ENCODE measurements around the gene SLC22A7. TPM values are rescaled to one million over a fixed set of nuclear protein-coding genes. Genes with fewer than 3 reads are reported as not detected.

Gene SLC22A7
- total and polyA plus RNA-seq, 2 of the 8 experiments (the other 6 are each of a cell fraction or from before 2014, with no cell fraction given), result not detected

GRCh38 chr6:43256670-43257366 is 41.2 kb upstream of the SLC22A7 start:
- no peak overlapping the region for H3K18ac ChIP-seq (ENCODE audit: extremely low read depth, low read length)
- H3K23ac ChIP-seq (ENCODE audit: insufficient read length), result no peak overlapping the region
- FAIRE-seq (no peak), DNase-seq (ENCODE audit: low read depth in 1 of 2, low spot score in 2 of 2) (no peak)
- no peaks in the 10 kb centered on the region for H3K79me1 ChIP-seq (ENCODE audit: low read depth, low read length)
- no peak overlapping the region for H2BK120ac ChIP-seq (replicated peaks; ENCODE audit: low read depth, low read length)
- no peaks in the 10 kb centered on the region for H3K36me3 ChIP-seq (ENCODE audit: control insufficient read depth in 2 of 4, insufficient read depth in 4 of 4, low read length in 3 of 4)
- H3K4me2 ChIP-seq (ENCODE audit: insufficient read depth in 1 of 2, low read depth in 2 of 2, low read length in 2 of 2), result no peak overlapping the region
- no peaks in the 10 kb centered on the region for H3K23me2 ChIP-seq (ENCODE audit: low read depth, low read length)
- CTCF ChIA-PET (ENCODE audit: partially characterized antibody), result interaction anchor here (1.2 to 1.9 kb wide), 4 partner anchors 8 to 236 kb away, joined by 3 to 14 read pairs (median 4); no protein-coding TSS in a partner anchor
- POLR2A ChIA-PET (ENCODE audit: partially characterized antibody), result interaction anchor here (1.0 to 1.2 kb wide), 2 partner anchors 20 to 27 kb away, joined by 3 read pairs; partner anchors contain the start of gene DNPH1
- no peak overlapping the region for H4K8ac ChIP-seq (ENCODE audit: extremely low read depth, insufficient read depth, low read length)
- H3K56ac ChIP-seq (replicated peaks; ENCODE audit: insufficient read length, low read depth, low read length), result no peak overlapping the region
- H4K20me1 ChIP-seq (replicated peaks in 1 of 2; ENCODE audit: control insufficient read depth in 1 of 2, insufficient read depth in 2 of 2, low read length in 2 of 2), result peaks cover 0 to 2% of the 10 kb centered on the region in 2 experiments
- H3K9ac ChIP-seq (replicated peaks in 1 of 4; ENCODE audit: extremely low read depth in 1 of 4, low read depth in 3 of 4, low read length in 3 of 4), result no peak overlapping the region
- no peak overlapping the region for H2BK20ac ChIP-seq (ENCODE audit: low read length)
- H3K79me2 ChIP-seq (ENCODE audit: control insufficient read depth in 1 of 2, insufficient read depth in 2 of 2, low read length in 2 of 2), result no peaks in the 10 kb centered on the region
- H3K27me3 ChIP-seq (replicated peaks in 1 of 4; ENCODE audit: control insufficient read depth in 3 of 4, extremely low read depth in 1 of 4, insufficient read depth in 3 of 4, low read length in 3 of 4), result no peaks in the 10 kb centered on the region; a peak in 1 of 7 replicates
- WGBS, 2 experiments (ENCODE audit: extremely low coverage in 1 of 2, insufficient coverage in 1 of 2, insufficient read length in 1 of 2, insufficient replicate concordance in 2 of 2, low coverage in 1 of 2, low lambda C conversion rate in 2 of 2, missing lambda C conversion rate in 1 of 2), result 95% methylated on average over 9 of the region's 9 CpGs; no CpG with 5 or more reads in 1 of the 2 experiments
- H2BK12ac ChIP-seq (ENCODE audit: low read depth, low read length), result no peak overlapping the region
- H2AK5ac ChIP-seq (ENCODE audit: low read depth, low read length), result no peak overlapping the region
- no peak overlapping the region for H3K14ac ChIP-seq (ENCODE audit: insufficient read length)
- no peak overlapping the region for H3K27ac ChIP-seq (ENCODE audit: low read depth, low read length)
- H2AFZ ChIP-seq (ENCODE audit: low read length), result no peak overlapping the region
- H3K4ac ChIP-seq (replicated peaks; ENCODE audit: insufficient read length, low read depth, low read length), result no peak overlapping the region
- no peak overlapping the region for H4K91ac ChIP-seq (replicated peaks; ENCODE audit: insufficient read length, low read length)
- H4K5ac ChIP-seq (ENCODE audit: insufficient read length, low read depth, low read length), result no peak overlapping the region
- no peak overlapping the region for H2BK15ac ChIP-seq (ENCODE audit: low read length)
- H2BK5ac ChIP-seq (ENCODE audit: low read depth, low read length), result no peak overlapping the region
- no peaks in the 10 kb centered on the region; a peak in 1 of 7 replicates for H3K4me1 ChIP-seq (replicated peaks in 1 of 4; ENCODE audit: control insufficient read depth in 3 of 4, insufficient read depth in 4 of 4, low read length in 3 of 4)
- no peaks in the 10 kb centered on the region for H3K9me3 ChIP-seq (ENCODE audit: insufficient read depth in 2 of 2, low read depth in 1 of 2, low read length in 1 of 2)
- H3K4me3 ChIP-seq (ENCODE audit: extremely low read depth in 1 of 4, insufficient read depth in 2 of 4, low read depth in 3 of 4, low read length in 4 of 4), result no peak overlapping the region
- no peak for TF ChIP-seq HDAC6 (IDR thresholded peaks at IDR 0.05; ENCODE audit: low read depth, low read length)
- no peak for TF ChIP-seq BCL11A (IDR thresholded peaks at IDR 0.05; ENCODE audit: low read depth in 2 of 2, low read length in 2 of 2)
- no peak for TF ChIP-seq RXRA (IDR thresholded peaks at IDR 0.05; ENCODE audit: insufficient read depth, low read depth, low read length)
- no peak for TF ChIP-seq SIN3A (conservative IDR thresholded peaks at IDR 0.05 in 1 of 2, IDR thresholded peaks at IDR 0.05 in 1 of 2; ENCODE audit: low read depth in 1 of 2, low read length in 2 of 2)
- TF ChIP-seq CEBPB (IDR thresholded peaks at IDR 0.05; ENCODE audit: low read depth, low read length), result no peak
- no peak for TF ChIP-seq EP300 (IDR thresholded peaks at IDR 0.05; ENCODE audit: borderline replicate concordance in 1 of 2, low read depth in 2 of 2, low read length in 2 of 2)
- TF ChIP-seq USF2 (IDR thresholded peaks at IDR 0.05; ENCODE audit: low read length), result no peak
- TF ChIP-seq FOSL1 (IDR thresholded peaks at IDR 0.05; ENCODE audit: insufficient read depth, low read depth, low read length), result no peak
- no peak for TF ChIP-seq ATF3 (IDR thresholded peaks at IDR 0.05; ENCODE audit: insufficient read depth, low read depth, low read length)
- no peak for TF ChIP-seq MAFK (IDR thresholded peaks at IDR 0.05; ENCODE audit: low read depth, low read length)
- TF ChIP-seq CREB1 (IDR thresholded peaks at IDR 0.05), result no peak
